ENCODE results near the gene SLC6A2. TPM values are rescaled to one million over a fixed set of nuclear protein-coding genes. Genes with fewer than 3 reads are reported as not detected.
A peak's percentile ranks its signal among the peaks of the same experiment; 100 is the strongest.

The SLC6A2 gene
- total and polyA plus RNA-seq, 2 of the 13 experiments (the other 11 are each of a cell fraction or from before 2014, with no cell fraction given): 0.62 to 0.66 TPM

GRCh38 chr16:55642611-55643010, 13.2 kb upstream of the SLC6A2 start:
- Histone ChIP-seq H3K4me2 (ENCODE audit: low read depth, low read length) (no peak overlapping the region), H3K79me2 (ENCODE audit: insufficient read depth, low read length) (no peaks in the 10 kb centered on the region), H2AFZ (ENCODE audit: low read length) (no peak overlapping the region), H4K20me1 (ENCODE audit: insufficient read depth, low read length) (no peaks in the 10 kb centered on the region), H3K9ac (ENCODE audit: insufficient read depth, low read depth, low read length) (no peak overlapping the region), H3K36me3 (replicated peaks in 1 of 2; ENCODE audit: control insufficient read depth in 1 of 2, insufficient read depth in 2 of 2, low read length in 2 of 2) (no peaks in the 10 kb centered on the region), H3K4me3 (replicated peaks in 1 of 3; ENCODE audit: insufficient read depth in 1 of 3, low read depth in 2 of 3, low read length in 3 of 3) (no peak overlapping the region), H3K27me3 (ENCODE audit: control insufficient read depth in 1 of 2, insufficient read depth in 2 of 2, low read length in 2 of 2) (no peaks in the 10 kb centered on the region), H3K4me1 (ENCODE audit: insufficient read depth, low read length) (peaks cover 47% of the 10 kb centered on the region), H3K27ac (ENCODE audit: extremely low read length, insufficient read depth, low read length) (no peak overlapping the region), H3K9me3 (ENCODE audit: low read length) (no peaks in the 10 kb centered on the region)
- intact Hi-C loops (cut with micrococcal nuclease; ENCODE audit: unreplicated experiment) (loop anchor here (1.0 to 2.0 kb wide), 2 partner anchors 134 to 177 kb away; partner anchors contain the start of gene LPCAT2), in situ Hi-C loops (cut with HindIII; ENCODE audit: extremely low pct_ligation_motif_present, low pct_unique_long_range_greater_than_20kb) (loop anchor here (5.0 to 10.0 kb wide), 2 partner anchors 60 to 178 kb away; no protein-coding TSS in a partner anchor)
- ChIA-PET CTCF (ENCODE audit: low intra/inter-chr PET ratio, low total read pairs) (interaction anchor here (1.4 to 2.7 kb wide), 4 partner anchors 19 to 178 kb away, joined by 5 to 27 read pairs (median 12); no protein-coding TSS in a partner anchor), POLR2A (interaction anchor here (1.9 kb wide), 1 partner anchor 20 kb away, joined by 15 read pairs; no protein-coding TSS in a partner anchor)
- no peak for DNase-seq (ENCODE audit: low spot score)
- FAIRE-seq: no peak
- no peak for TF ChIP-seq ZNF256 (CRISPR knock-in tag; conservative IDR thresholded peaks at IDR 0.05)
- no peak for TF ChIP-seq ZNF468 (CRISPR knock-in tag; IDR thresholded peaks at IDR 0.05)
- TF ChIP-seq ZNF513 (CRISPR knock-in tag; conservative IDR thresholded peaks at IDR 0.05): no peak
- TF ChIP-seq DNMT1 (CRISPR knock-in tag; IDR thresholded peaks at IDR 0.05): no peak
- no peak for TF ChIP-seq KDM1A (CRISPR knock-in tag; IDR thresholded peaks at IDR 0.05)
- TF ChIP-seq ZNF619 (CRISPR knock-in tag; IDR thresholded peaks at IDR 0.05): no peak
- no peak for TF ChIP-seq SRF (IDR thresholded peaks at IDR 0.05; ENCODE audit: low read depth, low read length)
- TF ChIP-seq NFE2 (CRISPR knock-in tag; IDR thresholded peaks at IDR 0.05): no peak
- no TSS peak for BruUV-seq (replicated peaks)
- ATAC-seq: peak; percentile 12; the same call in 1 of the 3 replicates
- 87% methylated on average over 3 of the region's 3 CpGs for WGBS (ENCODE audit: low lambda C conversion rate)
